ENCODE data around the gene QDPR.

The QDPR gene

DNA sequence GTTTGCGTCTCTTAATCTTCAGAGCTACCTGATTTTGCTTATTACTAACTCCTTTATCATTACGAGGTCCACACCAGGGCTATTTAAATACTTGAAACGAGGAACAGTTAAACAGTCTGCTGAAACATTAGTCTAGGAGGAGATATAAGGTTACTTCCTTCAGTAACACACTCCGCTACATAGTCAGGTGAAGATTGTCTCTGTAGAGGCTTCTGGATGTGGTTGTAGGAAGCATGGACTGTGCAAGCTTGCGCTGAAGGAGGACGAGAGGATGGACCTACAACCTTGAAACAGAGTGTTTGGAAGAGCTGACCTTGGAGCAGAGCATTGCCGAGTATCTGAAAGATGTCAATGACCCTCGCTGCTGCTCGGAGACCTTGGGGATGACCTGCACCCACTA lies 3.0 kb upstream of the QDPR start, which contains the start of gene CLRN2:
Gene CLRN2 (plus strand): TSS at position 301 of the 400 bp plus-strand sequence. CDS start 102 bp downstream, outside the sequence.
- TF ChIP-seq ZNF274 (IDR thresholded peaks at IDR 0.05; ENCODE audit: low read depth, low read length), result no peak
- no peak within 1 kb of the TSS for H3K4me3 ChIP-seq (ENCODE audit: low read length)

- TF ChIP-seq ZNF274 (IDR thresholded peaks at IDR 0.05; ENCODE audit: low read depth, low read length), result no peak
- H3K4me3 ChIP-seq (ENCODE audit: low read length), result no peak overlapping the region
Observed at GRCh38 chr4:17512973-17513665, 1.2 kb upstream of the QDPR start.

- peak overlapping the region; percentile 88 for H3K4me3 ChIP-seq (ENCODE audit: low read length)
- no peak for TF ChIP-seq ZNF274 (IDR thresholded peaks at IDR 0.05; ENCODE audit: low read depth, low read length)
Observed at GRCh38 chr4:17511509-17511949, 361 bp downstream of the QDPR start.

DNA sequence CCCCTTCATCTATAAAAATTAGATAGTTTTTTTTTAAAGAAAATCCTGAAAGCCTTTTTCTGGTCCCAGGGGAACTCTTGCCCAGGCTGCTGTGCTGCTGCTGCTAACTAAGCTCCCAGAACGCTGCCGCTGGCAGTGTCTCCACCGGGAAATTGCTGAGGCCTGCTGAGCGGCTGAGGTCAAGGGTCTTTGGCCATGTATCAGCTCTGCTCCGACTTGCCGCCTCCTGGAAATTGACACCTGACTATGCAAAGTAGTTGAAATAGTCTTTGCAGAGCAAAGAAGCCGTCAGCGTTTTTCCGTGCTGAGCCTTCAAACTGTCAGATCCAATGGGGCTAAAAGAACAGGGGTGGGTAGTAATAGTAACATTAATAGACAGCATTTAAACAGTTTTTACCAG lies 839 bp downstream of the QDPR start:
- peak overlapping the region; percentile 88; the same call in 1 of the 2 replicates for H3K4me3 ChIP-seq (ENCODE audit: low read length)
- no peak for TF ChIP-seq ZNF274 (IDR thresholded peaks at IDR 0.05; ENCODE audit: low read depth, low read length)

DNA sequence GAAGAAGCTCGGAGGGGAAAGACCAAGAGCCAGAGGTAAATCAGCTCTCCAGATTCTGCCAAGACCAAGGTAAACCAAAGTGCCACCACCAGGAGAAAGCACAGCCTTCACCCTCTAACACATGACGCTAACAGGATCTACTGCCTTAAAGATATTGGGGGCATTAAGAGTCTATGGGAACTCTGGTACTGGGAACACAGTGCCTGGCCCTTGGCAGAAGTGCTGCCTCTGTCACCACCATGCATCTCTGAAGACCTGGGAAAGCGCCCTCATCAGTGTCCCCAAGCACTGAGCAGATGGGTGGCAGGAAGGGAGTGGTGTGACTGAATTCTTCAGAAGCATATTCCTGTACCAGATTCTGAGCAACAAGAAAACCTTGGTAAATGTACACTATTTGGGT lies 1.3 kb downstream of the QDPR start:
- H3K4me3 ChIP-seq (ENCODE audit: low read length), result no peak overlapping the region
- TF ChIP-seq ZNF274 (IDR thresholded peaks at IDR 0.05; ENCODE audit: low read depth, low read length), result no peak

DNA sequence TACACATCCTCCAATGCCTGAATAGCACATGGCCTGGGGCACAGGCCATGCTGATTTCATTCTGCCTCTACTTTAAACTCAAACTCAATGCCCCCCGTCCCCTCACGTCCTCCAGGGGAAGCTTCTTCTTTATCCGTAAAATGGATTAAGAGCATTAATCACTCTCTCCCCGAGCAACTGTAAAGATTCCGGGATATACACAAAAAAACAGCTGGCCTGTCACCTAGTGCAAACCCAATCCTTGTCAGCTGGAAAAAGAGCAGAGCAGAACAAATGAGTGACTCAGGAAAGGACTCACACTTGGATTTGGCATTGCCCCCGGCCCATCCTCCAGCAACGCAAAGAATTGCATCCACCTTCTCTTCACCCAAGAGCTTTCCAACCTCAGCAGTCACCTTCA lies 7.8 kb downstream of the QDPR start:
- no peak for TF ChIP-seq ZNF274 (IDR thresholded peaks at IDR 0.05; ENCODE audit: low read depth, low read length)
- H3K4me3 ChIP-seq (ENCODE audit: low read length), result no peak overlapping the region

DNA sequence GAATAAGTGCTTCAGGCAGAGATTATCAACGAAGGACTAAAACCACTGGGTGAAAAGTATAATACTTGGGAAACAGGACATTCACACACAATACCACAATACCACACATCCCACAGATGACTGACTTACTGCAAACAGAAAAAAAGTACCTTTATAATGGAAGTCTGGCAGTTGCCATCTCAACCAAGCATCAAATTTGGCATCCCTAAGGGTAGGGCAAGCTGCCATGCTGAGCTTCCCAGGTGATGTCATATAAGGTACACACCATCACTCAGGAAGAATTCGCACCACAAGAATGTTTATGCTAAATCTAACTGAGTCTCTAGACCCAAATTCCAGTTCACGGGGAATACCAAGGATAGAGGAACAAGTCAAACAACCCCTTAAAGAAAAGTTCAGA lies 9.1 kb downstream of the QDPR start:
- no peak for TF ChIP-seq ZNF274 (IDR thresholded peaks at IDR 0.05; ENCODE audit: low read depth, low read length)
- H3K4me3 ChIP-seq (ENCODE audit: low read length), result no peak overlapping the region

- no peak for TF ChIP-seq ZNF274 (IDR thresholded peaks at IDR 0.05; ENCODE audit: low read depth, low read length)
Observed at GRCh38 chr4:17500574-17500973, 11.3 kb downstream of the QDPR start.

DNA sequence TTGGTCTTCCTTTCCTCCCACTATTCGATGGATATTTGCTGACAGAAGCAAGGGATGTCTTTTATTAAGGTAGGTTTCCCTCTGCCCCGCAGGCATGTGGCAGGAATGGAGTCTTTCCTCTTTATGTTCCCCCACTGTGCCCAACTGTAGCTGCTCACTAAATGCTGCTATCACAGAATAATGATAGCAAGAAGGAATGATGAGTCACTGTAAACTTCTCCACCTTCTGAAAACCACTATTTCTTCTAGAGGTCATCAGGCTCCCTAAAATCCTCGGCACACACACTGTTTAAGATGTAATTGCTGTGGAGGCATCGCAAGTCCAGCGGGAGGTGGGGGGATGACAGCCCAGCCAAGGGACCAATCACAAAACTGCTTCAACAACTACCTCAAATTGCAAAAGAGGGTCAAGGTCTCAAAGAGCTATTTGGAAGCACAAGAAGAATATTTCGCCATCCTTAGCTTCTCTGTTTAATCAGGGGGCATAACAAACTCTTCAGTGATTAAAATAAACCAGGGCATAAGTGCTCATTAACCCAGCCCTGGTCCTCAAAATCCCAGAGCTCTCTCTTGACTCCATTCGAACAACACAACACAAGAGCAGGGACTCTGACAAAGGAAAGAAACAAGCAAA lies 13.9 kb downstream of the QDPR start:
- H3K4me3 ChIP-seq (ENCODE audit: low read length), result no peak overlapping the region
- no peak for TF ChIP-seq ZNF274 (IDR thresholded peaks at IDR 0.05; ENCODE audit: low read depth, low read length)

More at GRCh38 chr4:17500574-17500973, 11.3 kb downstream of the QDPR start:
- no peak overlapping the region for H3K4me3 ChIP-seq (ENCODE audit: low read length)

GRCh38 chr4:17494258-17495190 lies 17.4 kb downstream of the QDPR start:
- no peak for TF ChIP-seq ZNF274 (IDR thresholded peaks at IDR 0.05; ENCODE audit: low read depth, low read length)

DNA sequence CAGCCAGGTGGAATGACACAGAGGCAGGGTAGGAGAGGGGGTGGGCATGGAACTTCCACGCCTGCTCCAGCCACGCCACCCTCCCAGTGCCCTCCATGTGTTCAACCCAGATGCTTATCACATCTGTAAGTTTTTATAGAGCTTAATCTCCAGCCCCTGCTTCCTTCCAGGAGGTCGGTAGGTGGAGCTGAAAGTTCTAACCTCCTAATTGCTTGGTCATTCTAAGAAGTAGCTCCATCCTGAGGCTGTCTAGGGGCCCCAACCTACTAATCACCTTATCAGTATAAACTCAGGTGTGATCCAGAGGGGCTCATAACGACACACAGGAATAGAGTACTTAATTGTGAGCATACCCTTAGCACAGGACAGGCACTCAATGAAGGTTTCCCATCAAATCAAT lies 18.3 kb downstream of the QDPR start:
- TF ChIP-seq ZNF274 (IDR thresholded peaks at IDR 0.05; ENCODE audit: low read depth, low read length), result no peak
- no peak overlapping the region for H3K4me3 ChIP-seq (ENCODE audit: low read length)

More at GRCh38 chr4:17494258-17495190, 17.4 kb downstream of the QDPR start:
- no peak overlapping the region for H3K4me3 ChIP-seq (ENCODE audit: low read length)

DNA sequence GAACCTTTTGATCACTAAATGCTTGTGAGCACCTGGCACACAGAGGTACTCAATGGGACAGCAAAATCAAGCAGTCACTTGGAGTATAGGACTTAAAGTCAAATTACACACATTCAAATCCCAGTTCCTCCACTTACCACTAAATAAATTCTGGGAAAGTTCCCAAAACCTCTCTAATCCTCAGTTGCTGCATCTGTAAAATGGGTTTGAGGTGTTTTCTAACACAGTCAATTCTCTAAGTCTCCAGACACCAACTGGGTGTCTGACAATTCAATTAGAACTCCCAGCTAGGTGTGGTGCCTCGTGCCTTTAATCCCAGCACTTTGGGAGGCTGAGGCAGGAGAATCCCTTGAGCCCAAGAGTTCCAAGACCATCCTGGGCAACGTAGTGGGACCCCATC lies 19.0 kb downstream of the QDPR start:
- TF ChIP-seq ZNF274 (IDR thresholded peaks at IDR 0.05; ENCODE audit: low read depth, low read length), result no peak
- H3K4me3 ChIP-seq (ENCODE audit: low read length), result no peak overlapping the region

DNA sequence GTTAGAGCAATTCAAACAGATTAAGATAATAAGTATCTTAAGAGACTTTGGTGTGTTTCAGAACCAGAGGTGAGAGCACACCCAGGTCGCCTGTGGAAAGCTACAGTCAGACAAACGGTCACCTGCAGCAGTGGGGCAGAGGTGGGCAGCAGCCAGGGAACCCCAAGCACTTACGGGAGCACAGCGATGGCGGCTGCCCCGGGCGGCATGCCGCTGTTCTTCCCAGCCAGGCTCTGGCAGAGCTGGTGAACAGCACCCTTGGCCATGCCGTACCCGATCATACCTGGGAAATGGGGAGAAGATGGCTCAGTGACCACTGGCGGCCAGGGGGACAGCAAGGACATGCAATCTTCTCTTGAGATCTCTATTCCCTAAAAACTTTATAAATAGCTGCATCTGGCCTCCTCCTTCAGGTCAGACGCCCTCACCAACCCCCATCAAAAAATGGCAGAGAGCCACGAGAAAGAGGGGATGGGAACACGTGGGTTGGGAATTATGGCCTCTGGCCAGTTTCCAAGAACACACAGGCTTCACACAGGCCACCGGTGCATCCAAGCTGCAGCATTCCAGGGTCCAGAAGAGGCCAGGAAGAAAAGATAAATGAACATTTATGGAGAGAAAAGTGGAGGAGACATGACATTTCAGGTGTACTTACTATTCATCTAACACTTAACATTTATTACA lies 19.7 kb downstream of the QDPR start:
- no peak overlapping the region for H3K4me3 ChIP-seq (ENCODE audit: low read length)
- TF ChIP-seq ZNF274 (IDR thresholded peaks at IDR 0.05; ENCODE audit: low read depth, low read length), result no peak

DNA sequence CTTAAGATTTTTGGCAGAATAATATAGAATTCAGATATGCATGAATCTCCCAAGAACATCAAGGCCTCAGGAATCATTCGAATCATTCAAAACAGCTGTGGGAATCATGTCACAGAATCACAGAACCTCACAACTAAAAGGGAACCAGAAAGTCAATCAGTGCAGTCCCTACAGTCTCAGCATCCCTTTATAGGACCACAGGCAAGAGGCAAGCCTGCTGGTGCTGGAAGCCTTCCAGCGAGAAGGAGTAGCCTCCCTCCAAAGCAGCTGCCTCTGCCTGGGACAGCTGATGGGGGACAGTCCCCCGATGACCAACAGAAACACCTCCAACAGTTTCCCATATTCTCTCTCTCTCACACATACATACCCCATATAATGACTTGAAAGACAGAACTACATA lies 20.7 kb downstream of the QDPR start:
- TF ChIP-seq ZNF274 (IDR thresholded peaks at IDR 0.05; ENCODE audit: low read depth, low read length), result no peak
- no peak overlapping the region for H3K4me3 ChIP-seq (ENCODE audit: low read length)
